ENCODE results near the gene DBX1.
A peak's percentile ranks its signal among the peaks of the same experiment; 100 is the strongest.
"Not testable (repeated sequence)": the region's sequence is repeated elsewhere in the genome, so short reads cannot be mapped to it uniquely, and the experiment has no call there.

The DBX1 gene
- 0 to 0.07 reads per million in 2 donors for total RNA-seq

GRCh38 chr11:20160425-20161229, at the start of gene DBX1:
DBX1 (minus strand) TSS chr11:20160475; CDS start chr11:20160324, 151 bp downstream.
- no peak for DNase-seq

GRCh38 chr11:20208622-20209111, 48.4 kb upstream of the DBX1 start:
- DNase-seq, result no peak

- DNase-seq, result no peak
Measured at GRCh38 chr11:20207781-20208621, 47.7 kb upstream of the DBX1 start.

GRCh38 chr11:20205807-20206206, 45.5 kb upstream of the DBX1 start:
- no peak for DNase-seq

GRCh38 chr11:20204681-20205080, 44.4 kb upstream of the DBX1 start:
- DNase-seq, result no peak

- no peak for DNase-seq
Measured at GRCh38 chr11:20203831-20204230, 43.6 kb upstream of the DBX1 start.

GRCh38 chr11:20201231-20201630, 41.0 kb upstream of the DBX1 start:
- DNase-seq, result no peak

- DNase-seq, result not testable (repeated sequence)
Measured at GRCh38 chr11:20200331-20200955, 40.2 kb upstream of the DBX1 start.

GRCh38 chr11:20197881-20198280, 37.6 kb upstream of the DBX1 start:
- peak in 1 of 5 experiments; percentile 11 for DNase-seq

GRCh38 chr11:20194470-20194869, 34.2 kb upstream of the DBX1 start:
- DNase-seq, result no peak

- DNase-seq, result no peak
Measured at GRCh38 chr11:20193307-20193706, 33.0 kb upstream of the DBX1 start.

GRCh38 chr11:20192641-20193040, 32.4 kb upstream of the DBX1 start:
- DNase-seq, result no peak

GRCh38 chr11:20192151-20192550, 31.9 kb upstream of the DBX1 start:
- no peak for DNase-seq

- no peak for DNase-seq
Measured at GRCh38 chr11:20178976-20179375, 18.7 kb upstream of the DBX1 start.

GRCh38 chr11:20177136-20177535, 16.9 kb upstream of the DBX1 start:
- DNase-seq, result no peak

- no peak for DNase-seq
Measured at GRCh38 chr11:20172721-20173447, 12.6 kb upstream of the DBX1 start.

GRCh38 chr11:20163783-20164481, 3.7 kb upstream of the DBX1 start:
- DNase-seq, result no peak

GRCh38 chr11:20162824-20163782, 2.8 kb upstream of the DBX1 start:
- no peak for DNase-seq

- no peak for DNase-seq
Measured at GRCh38 chr11:20161923-20162744, 1.9 kb upstream of the DBX1 start.
